PC-9 (cell line): ENCODE data around the gene PSD4. TPM values are rescaled to one million over a fixed set of nuclear protein-coding genes. Genes with fewer than 3 reads are reported as not detected.

Experiments used
- BruUV-seq: library from RNA; stranded (reverse); fragments of 400-500 nt; replicated peaks from 2 replicates; lab custom pipeline; 2021; lab: Mats Ljungman, UMichigan
- CTCF ChIA-PET: fragments of 300-600 bp; sonication (Branson Sonifier 250); formaldehyde crosslinking; loops from one replicate; lab custom pipeline; 2022; ENCODE audit warnings: antibody characterized with exemption; lab: Charles Lee
- POLR2A ChIA-PET: fragments of 300-600 bp; sonication (Branson Sonifier 250); formaldehyde crosslinking; loops from one replicate; lab custom pipeline; 2022; ENCODE audit warnings: antibody characterized with exemption; ENCODE audit not compliant: unreplicated experiment; lab: Charles Lee
- DNase-seq, 2 experiments: peaks; one replicate each; pipeline versions ENCODE4 v3.0.0 to v3.0.0-alpha.2; 2015 to 2022; ENCODE audit warnings: mixed read lengths in 1 of 2
- H2AFZ ChIP-seq: fragments of 200-600 bp; sonication (generic); 2 replicates; pipeline ENCODE4 v1.8.1; 2017; ENCODE audit warnings: antibody characterized with exemption
- H3F3A ChIP-seq: fragments of 200-600 bp; sonication (generic); 2 replicates; pipeline ENCODE4 v1.8.1; 2017; ENCODE audit warnings: antibody characterized with exemption, mild to moderate bottlenecking, low read depth; ENCODE audit not compliant: insufficient read depth
- H3K27ac ChIP-seq: fragments of 200-600 bp; sonication (generic); 2 replicates; pipeline ENCODE4 v1.6.1; 2016; ENCODE audit warnings: mixed run types
- H3K27me3 ChIP-seq: fragments of 200-600 bp; sonication (generic); 2 replicates; pipeline ENCODE4 v1.6.1; 2016; ENCODE audit warnings: low read depth, mixed run types; ENCODE audit not compliant: insufficient read depth
- H3K36me3 ChIP-seq: fragments of 200-600 bp; sonication (generic); 2 replicates; pipeline ENCODE4 v1.6.1; 2016; ENCODE audit warnings: low read depth, mixed run types
- H3K4me1 ChIP-seq: fragments of 200-600 bp; sonication (generic); replicated peaks from 2 replicates; pipeline ENCODE4 v1.6.1; 2016; ENCODE audit warnings: mixed run types; ENCODE audit not compliant: insufficient read depth
- H3K4me2 ChIP-seq: fragments of 200-600 bp; sonication (generic); 2 replicates; pipeline ENCODE4 v1.6.1; 2017; ENCODE audit warnings: mixed run types
- H3K4me3 ChIP-seq: fragments of 200-600 bp; sonication (generic); 2 replicates; pipeline ENCODE4 v1.6.1; 2016; ENCODE audit warnings: mixed run types
- H3K79me2 ChIP-seq: fragments of 200-600 bp; sonication (generic); 2 replicates; pipeline ENCODE4 v1.6.1; 2017; ENCODE audit warnings: low read depth, mixed run types
- H3K9me2 ChIP-seq: fragments of 200-600 bp; sonication (generic); 2 replicates; pipeline ENCODE4 v1.8.1; 2017; ENCODE audit warnings: mild to moderate bottlenecking; ENCODE audit not compliant: insufficient read depth
- H3K9me3 ChIP-seq: fragments of 200-600 bp; sonication (generic); 2 replicates; pipeline ENCODE4 v1.8.1; 2016; ENCODE audit warnings: low read depth; ENCODE audit not compliant: insufficient read depth
- H4K20me1 ChIP-seq: fragments of 200-600 bp; sonication (generic); 2 replicates; pipeline ENCODE4 v1.8.1; 2017; ENCODE audit not compliant: insufficient read depth
- CTCF ChIP-seq: fragments of 200-600 bp; sonication (generic); conservative IDR thresholded peaks from 2 replicates; pipeline ENCODE4 v1.6.1; 2017; ENCODE audit warnings: mixed run types, antibody characterized with exemption, mild to moderate bottlenecking, moderate library complexity
- EZH2 ChIP-seq: fragments of 200-600 bp; sonication (generic); IDR thresholded peaks from 2 replicates; pipeline ENCODE4 v1.8.0; 2017; ENCODE audit warnings: antibody characterized with exemption, low read depth
- intact Hi-C: fragments of 100-400 bp; cut with micrococcal nuclease; formaldehyde crosslinking; loops from one replicate; pipeline ENCODE4 v1.10.0; 2022; ENCODE audit not compliant: unreplicated experiment
- total RNA-seq: library from RNA; stranded (reverse); gene quantifications from 2 replicates; pipeline ENCODE4 v1.2.3, GENCODE V29; 2021

The PSD4 gene
- total RNA-seq, 1 experiment from 2014 or later: 29.6 TPM

- intact Hi-C loops: no loop called here
- Histone ChIP-seq H3K36me3 (no peaks in the 10 kb centered on the region), H3F3A (peaks cover 5% of the 10 kb centered on the region; the same call in 1 of the 2 replicates), H3K27me3 (no peaks in the 10 kb centered on the region), H4K20me1 (no peaks in the 10 kb centered on the region), H3K79me2 (no peaks in the 10 kb centered on the region), H3K4me1 (peaks cover 3% of the 10 kb centered on the region; the same call in 1 of the 2 replicates), H2AFZ (no peak overlapping the region), H3K9me2 (no peaks in the 10 kb centered on the region), H3K4me2 (no peak overlapping the region), H3K27ac (no peak overlapping the region), H3K9me3 (no peaks in the 10 kb centered on the region), H3K4me3 (no peak overlapping the region)
- TF ChIP-seq EZH2 (no peak), CTCF (no peak)
- no TSS peak for BruUV-seq
- ChIA-PET POLR2A (interaction anchor here (1.0 kb wide), 1 partner anchor 15 kb away, joined by 5 read pairs; no protein-coding TSS in a partner anchor), CTCF (no interaction called here)
- DNase-seq: peak in 1 of 2 experiments; percentile 17
These were observed 46.3 kb downstream of the PSD4 start for GRCh38 chr2:113219889-113220641.

- no peaks in the 10 kb centered on the region for H3K79me2 ChIP-seq
- H3K4me2 ChIP-seq: no peak overlapping the region
- ChIA-PET POLR2A (interaction anchor here (1.0 kb wide), 1 partner anchor 14 kb away, joined by 5 read pairs; no protein-coding TSS in a partner anchor), CTCF (interaction anchor here (0.7 kb wide), 1 partner anchor 141 kb away, joined by 3 read pairs; no protein-coding TSS in a partner anchor)
- no peaks in the 10 kb centered on the region for H3K36me3 ChIP-seq
- H3K27ac ChIP-seq: no peak overlapping the region
- no peaks in the 10 kb centered on the region for H3K27me3 ChIP-seq
- H3F3A ChIP-seq: peaks cover 9% of the 10 kb centered on the region; the same call in 1 of the 2 replicates
- H3K9me3 ChIP-seq: no peaks in the 10 kb centered on the region
- H3K9me2 ChIP-seq: no peaks in the 10 kb centered on the region
- no peak for TF ChIP-seq EZH2
- TF ChIP-seq CTCF: no peak
- H3K4me3 ChIP-seq: no peak overlapping the region
- no peak for DNase-seq
- H3K4me1 ChIP-seq: peaks cover 9% of the 10 kb centered on the region
- BruUV-seq: no TSS peak
- no peaks in the 10 kb centered on the region for H4K20me1 ChIP-seq
- intact Hi-C loops: no loop called here
- no peak overlapping the region for H2AFZ ChIP-seq
These were observed 47.4 kb downstream of the PSD4 start for GRCh38 chr2:113220970-113221708.

- ChIA-PET POLR2A (no interaction called here), CTCF (no interaction called here)
- no peaks in the 10 kb centered on the region for H3K36me3 ChIP-seq
- no TSS peak for BruUV-seq
- peaks cover 9% of the 10 kb centered on the region; the same call in 1 of the 2 replicates for H3F3A ChIP-seq
- no peaks in the 10 kb centered on the region for H3K9me2 ChIP-seq
- H2AFZ ChIP-seq: no peak overlapping the region
- H3K4me3 ChIP-seq: no peak overlapping the region
- H4K20me1 ChIP-seq: no peaks in the 10 kb centered on the region
- TF ChIP-seq EZH2 (no peak), CTCF (no peak)
- intact Hi-C loops: no loop called here
- H3K27ac ChIP-seq: no peak overlapping the region
- H3K4me2 ChIP-seq: no peak overlapping the region
- H3K9me3 ChIP-seq: no peaks in the 10 kb centered on the region
- DNase-seq: no peak
- peaks cover 9% of the 10 kb centered on the region for H3K4me1 ChIP-seq
- no peaks in the 10 kb centered on the region for H3K27me3 ChIP-seq
- no peaks in the 10 kb centered on the region for H3K79me2 ChIP-seq
These were observed 48.1 kb downstream of the PSD4 start for GRCh38 chr2:113221846-113222245.
